ENCODE measurements around the gene ZNF74.

- no peak for TF ChIP-seq EZH2phosphoT487 (IDR thresholded peaks at IDR 0.05; ENCODE audit: low read depth, severe bottlenecking, unreplicated experiment)
- TF ChIP-seq, protein P1, sequence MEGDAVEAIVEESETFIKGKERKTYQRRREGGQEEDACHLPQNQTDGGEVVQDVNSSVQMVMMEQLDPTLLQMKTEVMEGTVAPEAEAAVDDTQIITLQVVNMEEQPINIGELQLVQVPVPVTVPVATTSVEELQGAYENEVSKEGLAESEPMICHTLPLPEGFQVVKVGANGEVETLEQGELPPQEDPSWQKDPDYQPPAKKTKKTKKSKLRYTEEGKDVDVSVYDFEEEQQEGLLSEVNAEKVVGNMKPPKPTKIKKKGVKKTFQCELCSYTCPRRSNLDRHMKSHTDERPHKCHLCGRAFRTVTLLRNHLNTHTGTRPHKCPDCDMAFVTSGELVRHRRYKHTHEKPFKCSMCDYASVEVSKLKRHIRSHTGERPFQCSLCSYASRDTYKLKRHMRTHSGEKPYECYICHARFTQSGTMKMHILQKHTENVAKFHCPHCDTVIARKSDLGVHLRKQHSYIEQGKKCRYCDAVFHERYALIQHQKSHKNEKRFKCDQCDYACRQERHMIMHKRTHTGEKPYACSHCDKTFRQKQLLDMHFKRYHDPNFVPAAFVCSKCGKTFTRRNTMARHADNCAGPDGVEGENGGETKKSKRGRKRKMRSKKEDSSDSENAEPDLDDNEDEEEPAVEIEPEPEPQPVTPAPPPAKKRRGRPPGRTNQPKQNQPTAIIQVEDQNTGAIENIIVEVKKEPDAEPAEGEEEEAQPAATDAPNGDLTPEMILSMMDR (IDR thresholded peaks at IDR 0.05; ENCODE audit: poor library complexity), result no peak
These were observed 28.5 kb downstream of the ZNF74 start for GRCh38 chr22:20422271-20423007.
